CD4-positive, alpha-beta T cell treated with Interleukin-12 subunit alpha and Interleukin-12 subunit beta, for 1 hour (primary cell): ENCODE results near the gene TWIST2.

Experiments
- DNase-seq: peaks from one replicate; pipeline ENCODE4 v3.0.0-alpha.2; 2020

TWIST2 gene

GRCh38 chr2:238839428-238839827, 8.5 kb upstream of the TWIST2 start:
- no peak for DNase-seq

- DNase-seq = no peak
Measured at GRCh38 chr2:238841542-238842164, 6.2 kb upstream of the TWIST2 start.

- DNase-seq = no peak
Measured at GRCh38 chr2:238843476-238843875, 4.4 kb upstream of the TWIST2 start.

- no peak for DNase-seq
Measured at GRCh38 chr2:238845583-238846377, 2.1 kb upstream of the TWIST2 start.

GRCh38 chr2:238846378-238846627, 1.6 kb upstream of the TWIST2 start:
- DNase-seq = no peak

- DNase-seq = no peak
Measured at GRCh38 chr2:238846628-238847418, 1.1 kb upstream of the TWIST2 start.

GRCh38 chr2:238847419-238847801, 475 bp upstream of the TWIST2 start:
- no peak for DNase-seq

- no peak for DNase-seq
Measured at GRCh38 chr2:238848691-238848975, 748 bp downstream of the TWIST2 start.

GRCh38 chr2:238848976-238849853, 1.3 kb downstream of the TWIST2 start:
- DNase-seq = no peak

- DNase-seq = no peak
Measured at GRCh38 chr2:238850091-238850490, 2.2 kb downstream of the TWIST2 start.

GRCh38 chr2:238851026-238851425, 3.1 kb downstream of the TWIST2 start:
- no peak for DNase-seq

GRCh38 chr2:238851761-238852160, 3.9 kb downstream of the TWIST2 start:
- DNase-seq = no peak

- DNase-seq = no peak
Measured at GRCh38 chr2:238852206-238852869, 4.5 kb downstream of the TWIST2 start.

GRCh38 chr2:238853218-238853617, 5.3 kb downstream of the TWIST2 start:
- DNase-seq = no peak

GRCh38 chr2:238853721-238854120, 5.8 kb downstream of the TWIST2 start:
- DNase-seq = no peak

GRCh38 chr2:238854246-238854645, 6.4 kb downstream of the TWIST2 start:
- no peak for DNase-seq

- DNase-seq = no peak
Measured at GRCh38 chr2:238854699-238855229, 6.9 kb downstream of the TWIST2 start.

GRCh38 chr2:238855299-238855698, 7.4 kb downstream of the TWIST2 start:
- DNase-seq = no peak

- no peak for DNase-seq
Measured at GRCh38 chr2:238855891-238856580, 8.2 kb downstream of the TWIST2 start.

GRCh38 chr2:238856713-238857567, 9.1 kb downstream of the TWIST2 start:
- no peak for DNase-seq

GRCh38 chr2:238857959-238858358, 10.1 kb downstream of the TWIST2 start:
- no peak for DNase-seq
